OCI-LY3 (cell line): ENCODE measurements around the gene HS3ST3A1.

Source experiments
- H2AFZ ChIP-seq: fragments of 200-600, 300-600 bp; shearing (Covaris generic); 2 replicates; pipeline ENCODE4 v1.6.0; 2014; ENCODE audit warnings: antibody characterized with exemption, low read depth, low read length
- H3K27ac ChIP-seq: fragments of 200-600, 300-600 bp; sonication (generic); 2 replicates; pipeline ENCODE4 v1.5.1; 2014; ENCODE audit warnings: mild to moderate bottlenecking, low read length, moderate library complexity, mixed read lengths
- H3K27me3 ChIP-seq: fragments of 200-600, 300-600 bp; sonication (generic); 2 replicates; pipeline ENCODE4 v1.6.1; 2014; ENCODE audit warnings: low read depth, low read length, mixed read lengths
- H3K36me3 ChIP-seq: fragments of 200-600, 300-600 bp; sonication (generic); replicated peaks from 2 replicates; pipeline ENCODE3; 2014; ENCODE audit warnings: low read depth, low read length, mixed read lengths
- H3K4me1 ChIP-seq: fragments of 300-600, 200-600 bp; sonication (generic); 2 replicates; pipeline ENCODE4 v1.6.1; 2014; ENCODE audit warnings: low read length, mixed read lengths
- H3K4me2 ChIP-seq: fragments of 200-600, 300-600 bp; sonication (generic); 2 replicates; pipeline ENCODE4 v1.6.1; 2014; ENCODE audit warnings: low read length, mixed read lengths
- H3K4me3 ChIP-seq: fragments of 300-600, 200-600 bp; sonication (generic); 2 replicates; pipeline ENCODE4 v1.5.1; 2014; ENCODE audit warnings: antibody characterized with exemption, mild to moderate bottlenecking, low read length, moderate library complexity
- H3K79me2 ChIP-seq: fragments of 300-600, 200-600 bp; shearing (Covaris generic); 2 replicates; pipeline ENCODE4 v1.6.1; 2014; ENCODE audit warnings: mild to moderate bottlenecking, low read length, mixed read lengths
- H3K9ac ChIP-seq: fragments of 300-600, 200-600 bp; shearing (Covaris generic); 2 replicates; pipeline ENCODE4 v1.6.0; 2014; ENCODE audit warnings: mild to moderate bottlenecking, low read length, moderate library complexity
- H3K9me3 ChIP-seq: fragments of 200-600, 300-600 bp; shearing (Covaris generic); 2 replicates; pipeline ENCODE4 v1.6.1; 2014; ENCODE audit warnings: low read length, mixed read lengths; ENCODE audit not compliant: insufficient read depth
- H4K20me1 ChIP-seq: fragments of 200-600, 300-600 bp; sonication (generic); 2 replicates; pipeline ENCODE4 v1.6.1; 2016; ENCODE audit warnings: low read length, mixed read lengths; ENCODE audit not compliant: insufficient read depth
- CTCF ChIP-seq: fragments of 200-600, 300-600 bp; sonication (generic); IDR thresholded peaks from 2 replicates; pipeline ENCODE4 v1.5.1; 2014; ENCODE audit warnings: antibody characterized with exemption, low read length, low read depth
- EZH2phosphoT487 ChIP-seq: fragments of 200-600 bp; shearing (Covaris generic); IDR thresholded peaks from 2 replicates; pipeline ENCODE4 v1.6.1; 2018; ENCODE audit warnings: antibody characterized with exemption, mixed run types, low read depth

The HS3ST3A1 gene

GRCh38 chr17:13510062-13510461 is 91.7 kb downstream of the HS3ST3A1 start:
- no peak overlapping the region for H3K4me3 ChIP-seq
- no peaks in the 10 kb centered on the region for H3K79me2 ChIP-seq
- H3K4me2 ChIP-seq: no peak overlapping the region
- no peaks in the 10 kb centered on the region for H3K4me1 ChIP-seq
- H3K27me3 ChIP-seq: no peaks in the 10 kb centered on the region
- TF ChIP-seq EZH2phosphoT487 (no peak), CTCF (no peak)
- H3K36me3 ChIP-seq: no peaks in the 10 kb centered on the region
- no peaks in the 10 kb centered on the region for H4K20me1 ChIP-seq
- no peak overlapping the region for H2AFZ ChIP-seq
- H3K27ac ChIP-seq: no peak overlapping the region
- no peak overlapping the region for H3K9ac ChIP-seq
- H3K9me3 ChIP-seq: no peaks in the 10 kb centered on the region

- H3K9ac ChIP-seq: no peak overlapping the region
- no peaks in the 10 kb centered on the region for H3K4me1 ChIP-seq
- H2AFZ ChIP-seq: no peak overlapping the region
- H3K9me3 ChIP-seq: no peaks in the 10 kb centered on the region
- H3K36me3 ChIP-seq: no peaks in the 10 kb centered on the region
- H4K20me1 ChIP-seq: no peaks in the 10 kb centered on the region
- no peak overlapping the region for H3K4me3 ChIP-seq
- no peak for TF ChIP-seq CTCF
- no peak for TF ChIP-seq EZH2phosphoT487
- H3K79me2 ChIP-seq: no peaks in the 10 kb centered on the region
- no peak overlapping the region for H3K27ac ChIP-seq
- no peak overlapping the region for H3K4me2 ChIP-seq
- H3K27me3 ChIP-seq: no peaks in the 10 kb centered on the region
These were observed 92.2 kb downstream of the HS3ST3A1 start for GRCh38 chr17:13509527-13509926.

GRCh38 chr17:13508896-13509295 is 92.8 kb downstream of the HS3ST3A1 start:
- no peaks in the 10 kb centered on the region for H4K20me1 ChIP-seq
- H2AFZ ChIP-seq: no peak overlapping the region
- H3K36me3 ChIP-seq: no peaks in the 10 kb centered on the region
- no peaks in the 10 kb centered on the region for H3K4me1 ChIP-seq
- no peaks in the 10 kb centered on the region for H3K9me3 ChIP-seq
- no peaks in the 10 kb centered on the region for H3K27me3 ChIP-seq
- H3K4me2 ChIP-seq: no peak overlapping the region
- H3K9ac ChIP-seq: no peak overlapping the region
- H3K4me3 ChIP-seq: no peak overlapping the region
- no peak overlapping the region for H3K27ac ChIP-seq
- H3K79me2 ChIP-seq: no peaks in the 10 kb centered on the region
- TF ChIP-seq CTCF: no peak
- TF ChIP-seq EZH2phosphoT487: no peak

GRCh38 chr17:13503526-13503925 is 98.2 kb downstream of the HS3ST3A1 start:
- Histone ChIP-seq H3K9me3 (no peaks in the 10 kb centered on the region), H3K4me3 (no peak overlapping the region), H3K27ac (no peak overlapping the region), H3K36me3 (no peaks in the 10 kb centered on the region), H3K4me1 (no peaks in the 10 kb centered on the region), H2AFZ (no peak overlapping the region), H4K20me1 (no peaks in the 10 kb centered on the region), H3K4me2 (no peak overlapping the region), H3K27me3 (no peaks in the 10 kb centered on the region), H3K79me2 (no peaks in the 10 kb centered on the region), H3K9ac (no peak overlapping the region)
- TF ChIP-seq EZH2phosphoT487 (no peak), CTCF (no peak)
